HCT116 (cell line): ENCODE results near the gene TNNI2. TPM values are rescaled to one million over a fixed set of nuclear protein-coding genes. Genes with fewer than 3 reads are reported as not detected.

Experiments used
- ATAC-seq: fragments of 200-7000 bp; cut with Tn5 transposase; 2 replicates; pipeline ENCODE4 v1.9.1; 2020; ENCODE audit warnings: mild to moderate bottlenecking, moderate library complexity
- BruUV-seq: library from RNA; stranded (reverse); fragments of 400-500 nt; replicated peaks from 2 replicates; lab custom pipeline; 2021; lab: Mats Ljungman, UMichigan
- CTCF ChIA-PET: fragments of 300-600 bp; sonication (Branson Sonifier 250); formaldehyde crosslinking; loops from one replicate; lab custom pipeline; 2021; ENCODE audit warnings: antibody characterized with exemption; lab: Charles Lee
- POLR2A ChIA-PET: fragments of 300-600, 350-600 bp; sonication (Branson Sonifier 250); formaldehyde crosslinking; loops from one replicate; lab custom pipeline; 2021; ENCODE audit warnings: antibody characterized with exemption; lab: Charles Lee
- RAD21 ChIA-PET, 2 experiments: fragments of 300-600 bp; sonication (Branson Sonifier 250); formaldehyde crosslinking; loops; one replicate each; lab custom pipeline; 2023; ENCODE audit warnings: low total read pairs in 2 of 2; ENCODE audit not compliant: uncharacterized antibody in 2 of 2, unreplicated experiment in 2 of 2, low non-redundant PET in 1 of 2; lab: Charles Lee
- DNase-seq: peaks from one replicate; pipeline ENCODE4 v3.0.0-alpha.2; 2010; ENCODE audit warnings: low read depth, low spot score
- H2AFZ ChIP-seq: fragments of 200-600 bp; shearing (Covaris generic), sonication (generic); 2 replicates; pipeline ENCODE4 v1.6.1; 2017; ENCODE audit warnings: low read depth, mixed run types, mixed read lengths, antibody characterized with exemption, low read length; ENCODE audit not compliant: poor library complexity, severe bottlenecking
- H3K27ac ChIP-seq: 2 replicates; pipeline ENCODE4 v1.5.1; 2012; ENCODE audit warnings: low read depth, low read length
- H3K27me3 ChIP-seq: fragments of 200-600 bp; sonication (generic); 2 replicates; pipeline ENCODE4 v1.6.1; 2016; ENCODE audit warnings: mixed run types, low read length, mixed read lengths; ENCODE audit not compliant: insufficient read depth
- H3K36me3 ChIP-seq, 2 experiments: fragments of 200-500 bp in 1 of 2; fragments of 200-600 bp in 1 of 2; sonication (Bioruptor generic) in 1 of 2; sonication (generic) in 1 of 2; 2 replicates each; pipeline versions ENCODE4 v1.5.1 to v1.6.1; 2014 to 2016; ENCODE audit warnings: low read length in 2 of 2, inconsistent platforms in 1 of 2, mixed read lengths in 1 of 2, mixed run types in 1 of 2; ENCODE audit not compliant: insufficient read depth in 2 of 2, control insufficient read depth in 1 of 2
- H3K4me1 ChIP-seq, 2 experiments: fragments of 200-600 bp in 1 of 2; sonication (generic) in 1 of 2; 2 replicates each; pipeline versions ENCODE4 v1.5.1 to v1.6.1; 2012 to 2017; ENCODE audit warnings: low read length in 2 of 2, inconsistent platforms in 1 of 2, mild to moderate bottlenecking in 1 of 2, mixed read lengths in 1 of 2, mixed run types in 1 of 2, moderate library complexity in 1 of 2; ENCODE audit not compliant: insufficient read depth in 2 of 2, control insufficient read depth in 1 of 2
- H3K4me2 ChIP-seq: fragments of 200-600 bp; sonication (generic); 2 replicates; pipeline ENCODE4 v1.6.1; 2017; ENCODE audit warnings: mixed run types, low read length, mixed read lengths
- H3K4me3 ChIP-seq, 2 experiments: fragments of 200-600 bp in 1 of 2; sonication (generic) in 1 of 2; replicated peaks in 1 of 2; 2 replicates each; pipeline ENCODE4 v1.5.1; 2011 to 2016; ENCODE audit warnings: low read length in 2 of 2, control low read depth in 1 of 2, low read depth in 1 of 2, mild to moderate bottlenecking in 1 of 2, mixed read lengths in 1 of 2, mixed run types in 1 of 2
- H3K79me2 ChIP-seq: fragments of 200-600 bp; sonication (generic); 2 replicates; pipeline ENCODE4 v1.6.1; 2017; ENCODE audit warnings: mild to moderate bottlenecking, mixed run types, low read length, moderate library complexity, mixed read lengths; ENCODE audit not compliant: insufficient read depth
- H3K9ac ChIP-seq: fragments of 200-600 bp; sonication (generic); 2 replicates; pipeline ENCODE4 v1.6.1; 2016; ENCODE audit warnings: low read length, mixed read lengths
- H3K9me2 ChIP-seq: fragments of 200-600 bp; sonication (generic), shearing (Covaris generic); 2 replicates; pipeline ENCODE4 v1.6.1; 2017; ENCODE audit warnings: mixed run types, mild to moderate bottlenecking, moderate library complexity; ENCODE audit not compliant: insufficient read depth
- H3K9me3 ChIP-seq, 2 experiments: fragments of 200-500 bp in 1 of 2; fragments of 200-600 bp in 1 of 2; sonication (Bioruptor generic) in 1 of 2; sonication (generic) in 1 of 2; 2 replicates each; pipeline ENCODE4 v1.6.1; 2014 to 2017; ENCODE audit warnings: low read length in 2 of 2, mixed read lengths in 2 of 2, inconsistent platforms in 1 of 2, low read depth in 1 of 2, mild to moderate bottlenecking in 1 of 2, mixed run types in 1 of 2, moderate library complexity in 1 of 2; ENCODE audit not compliant: control insufficient read depth in 1 of 2, insufficient read depth in 1 of 2
- H4K20me1 ChIP-seq: fragments of 200-600 bp; sonication (generic), shearing (Covaris generic); 2 replicates; pipeline ENCODE4 v1.6.1; 2017; ENCODE audit warnings: mixed run types, mild to moderate bottlenecking, moderate library complexity; ENCODE audit not compliant: insufficient read depth
- CBX3 ChIP-seq: IDR thresholded peaks from 2 replicates; pipeline ENCODE4 v1.6.1; 2012; ENCODE audit warnings: low read depth
- CEBPB ChIP-seq: IDR thresholded peaks from 2 replicates; pipeline ENCODE4 v1.6.1; 2012; ENCODE audit warnings: low read depth
- ELF1 ChIP-seq: IDR thresholded peaks from 2 replicates; pipeline ENCODE4 v1.6.1; 2012; ENCODE audit warnings: low read depth, borderline replicate concordance
- EZH2 ChIP-seq: fragments of 200-600 bp; sonication (generic); IDR thresholded peaks from 2 replicates; pipeline ENCODE4 v1.6.1; 2017; ENCODE audit warnings: antibody characterized with exemption, mixed run types
- POLR2A ChIP-seq: IDR thresholded peaks from 2 replicates; pipeline ENCODE4 v1.7.0; 2011; ENCODE audit warnings: borderline replicate concordance; ENCODE audit not compliant: insufficient read depth, insufficient read length; ENCODE audit errors: extremely low read depth
- RAD21 ChIP-seq: IDR thresholded peaks from 2 replicates; pipeline ENCODE4 v1.6.1; 2012; ENCODE audit warnings: low read depth, mild to moderate bottlenecking
- REST ChIP-seq: IDR thresholded peaks from 2 replicates; pipeline ENCODE4 v1.6.1; 2012; ENCODE audit warnings: low read depth
- SIN3A ChIP-seq: IDR thresholded peaks from 2 replicates; pipeline ENCODE4 v1.6.1; 2012; ENCODE audit warnings: low read depth
- TCF7L2 ChIP-seq: IDR thresholded peaks from 2 replicates; pipeline ENCODE4 v1.7.0; 2011; ENCODE audit warnings: borderline replicate concordance, inconsistent platforms; ENCODE audit not compliant: insufficient read depth, insufficient read length; ENCODE audit errors: extremely low read depth
- YY1 ChIP-seq: IDR thresholded peaks from 2 replicates; pipeline ENCODE4 v1.6.1; 2011; ENCODE audit warnings: low read length, low read depth, moderate library complexity, mild to moderate bottlenecking; ENCODE audit not compliant: insufficient replicate concordance; ENCODE audit errors: extremely low read depth
- ZFX ChIP-seq: fragments of 450-650 bp; IDR thresholded peaks from 2 replicates; pipeline ENCODE4 v1.6.1; 2017
- ZNF274 ChIP-seq: fragments of 200-500 bp; sonication (Bioruptor generic); IDR thresholded peaks from 2 replicates; pipeline ENCODE4 v1.6.1; 2014; ENCODE audit warnings: mild to moderate bottlenecking, low read depth, low read length, inconsistent platforms
- intact Hi-C: fragments of 100-400 bp; cut with micrococcal nuclease; formaldehyde crosslinking; loops from 2 replicates; pipeline ENCODE4 v1.10.0; 2022
- total RNA-seq: library from RNA; stranded (reverse); gene quantifications from one replicate; pipeline ENCODE4 v1.2.1, GENCODE V29; 2021; ENCODE audit not compliant: unreplicated experiment
- TF ChIP-seq, protein P1 (sequence below), 3 experiments: fragments of 200-600 bp in 1 of 3; sonication (generic) in 1 of 3; IDR thresholded peaks in 2 of 3; conservative IDR thresholded peaks in 1 of 3; 2 replicates each; pipeline ENCODE4 v1.5.1; 2012 to 2017; ENCODE audit warnings: low read depth in 2 of 3, low read length in 2 of 3, antibody characterized with exemption in 1 of 3, borderline replicate concordance in 1 of 3, control low read depth in 1 of 3, mild to moderate bottlenecking in 1 of 3, mixed read lengths in 1 of 3, mixed run types in 1 of 3, moderate library complexity in 1 of 3; ENCODE audit not compliant: insufficient read depth in 1 of 3

The TNNI2 gene
- total RNA-seq, 1 experiment from 2014 or later, result not detected

GRCh38 chr11:1861435-1862411 lies 22.9 kb downstream of the TNNI2 start:
- Histone ChIP-seq H4K20me1 (no peaks in the 10 kb centered on the region), H3K79me2 (no peaks in the 10 kb centered on the region), H3K27me3 (no peaks in the 10 kb centered on the region), H3K4me3 (no peak overlapping the region), H3K9ac (no peak overlapping the region), H3K36me3 (no peaks in the 10 kb centered on the region), H2AFZ (no peak overlapping the region), H3K4me1 (peaks cover 27 to 30% of the 10 kb centered on the region in 2 experiments), H3K4me2 (no peak overlapping the region), H3K27ac (no peak overlapping the region), H3K9me3 (no peaks in the 10 kb centered on the region), H3K9me2 (no peaks in the 10 kb centered on the region)
- no peak for ATAC-seq
- ChIA-PET RAD21 (no interaction called here), POLR2A (no interaction called here), CTCF (interaction anchor here (1.1 to 1.2 kb wide), 2 partner anchors 14 to 20 kb away, joined by 3 to 5 read pairs; no protein-coding TSS in a partner anchor)
- no peak for DNase-seq
- TF ChIP-seq CBX3 (no peak), ELF1 (no peak), POLR2A (no peak), ZNF274 (no peak), RAD21 (no peak), TCF7L2 (no peak), SIN3A (no peak), CEBPB (no peak), YY1 (no peak), ZFX (no peak), EZH2 (no peak), REST (no peak)
- TF ChIP-seq, protein P1, sequence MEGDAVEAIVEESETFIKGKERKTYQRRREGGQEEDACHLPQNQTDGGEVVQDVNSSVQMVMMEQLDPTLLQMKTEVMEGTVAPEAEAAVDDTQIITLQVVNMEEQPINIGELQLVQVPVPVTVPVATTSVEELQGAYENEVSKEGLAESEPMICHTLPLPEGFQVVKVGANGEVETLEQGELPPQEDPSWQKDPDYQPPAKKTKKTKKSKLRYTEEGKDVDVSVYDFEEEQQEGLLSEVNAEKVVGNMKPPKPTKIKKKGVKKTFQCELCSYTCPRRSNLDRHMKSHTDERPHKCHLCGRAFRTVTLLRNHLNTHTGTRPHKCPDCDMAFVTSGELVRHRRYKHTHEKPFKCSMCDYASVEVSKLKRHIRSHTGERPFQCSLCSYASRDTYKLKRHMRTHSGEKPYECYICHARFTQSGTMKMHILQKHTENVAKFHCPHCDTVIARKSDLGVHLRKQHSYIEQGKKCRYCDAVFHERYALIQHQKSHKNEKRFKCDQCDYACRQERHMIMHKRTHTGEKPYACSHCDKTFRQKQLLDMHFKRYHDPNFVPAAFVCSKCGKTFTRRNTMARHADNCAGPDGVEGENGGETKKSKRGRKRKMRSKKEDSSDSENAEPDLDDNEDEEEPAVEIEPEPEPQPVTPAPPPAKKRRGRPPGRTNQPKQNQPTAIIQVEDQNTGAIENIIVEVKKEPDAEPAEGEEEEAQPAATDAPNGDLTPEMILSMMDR (IDR thresholded peaks at IDR 0.05 in 2 of 3, conservative IDR thresholded peaks at IDR 0.05 in 1 of 3; ENCODE audit: borderline replicate concordance in 1 of 3, insufficient read depth in 1 of 3, low read depth in 2 of 3, low read length in 2 of 3), result no peak
- intact Hi-C loops, result no loop called here
- BruUV-seq, result no TSS peak
